MCF 10A (cell line): ENCODE data around the gene ARL14EPL. TPM values are rescaled to one million over a fixed set of nuclear protein-coding genes. Genes with fewer than 3 reads are reported as not detected.

ENCODE experiments used
- BruUV-seq: library from RNA; stranded (reverse); fragments of 400-500 nt; replicated peaks from 2 replicates; lab custom pipeline; 2021; lab: Mats Ljungman, UMichigan
- CTCF ChIA-PET: fragments of 300-600 bp; sonication (Branson Sonifier 250); formaldehyde crosslinking; extraction: SDS; loops from one replicate; lab custom pipeline; 2021; ENCODE audit warnings: antibody characterized with exemption, inconsistent platforms; lab: Yijun Ruan, JAX
- POLR2A ChIA-PET: fragments of 300-600, 350-650 bp; sonication (Branson Sonifier 250); formaldehyde crosslinking; extraction: SDS; loops from one replicate; lab custom pipeline; 2020; ENCODE audit warnings: antibody characterized with exemption, inconsistent platforms; lab: Yijun Ruan, JAX
- DNase-seq: peaks from one replicate; pipeline ENCODE4 v3.0.0-alpha.2; 2018; ENCODE audit not compliant: unreplicated experiment
- H3K27ac Mint-ChIP-seq: one replicate; pipeline ENCODE4 v1.8.0; 2022; ENCODE audit warnings: mild to moderate bottlenecking, low read depth, mixed read lengths; ENCODE audit not compliant: unreplicated experiment
- H3K27me3 Mint-ChIP-seq: one replicate; pipeline ENCODE4 v1.8.0; 2022; ENCODE audit warnings: mixed read lengths; ENCODE audit not compliant: insufficient read depth, unreplicated experiment
- H3K36me3 Mint-ChIP-seq: one replicate; pipeline ENCODE4 v1.8.0; 2022; ENCODE audit warnings: mild to moderate bottlenecking, moderate library complexity, mixed read lengths; ENCODE audit not compliant: insufficient read depth, unreplicated experiment
- H3K4me1 Mint-ChIP-seq: one replicate; pipeline ENCODE4 v1.8.0; 2022; ENCODE audit warnings: mixed read lengths; ENCODE audit not compliant: insufficient read depth, unreplicated experiment
- H3K4me3 Mint-ChIP-seq: one replicate; pipeline ENCODE4 v1.8.0; 2022; ENCODE audit warnings: mild to moderate bottlenecking, moderate library complexity, mixed read lengths; ENCODE audit not compliant: unreplicated experiment
- H3K9me3 Mint-ChIP-seq: one replicate; pipeline ENCODE4 v1.8.0; 2022; ENCODE audit warnings: mixed read lengths; ENCODE audit not compliant: unreplicated experiment
- CTCF ChIP-seq: fragments of 200-600 bp; IDR thresholded peaks from one replicate; pipeline ENCODE4 v1.8.0; 2022; ENCODE audit warnings: antibody characterized with exemption, mild to moderate bottlenecking; ENCODE audit not compliant: unreplicated experiment
- intact Hi-C: fragments of 100-400 bp; cut with micrococcal nuclease; formaldehyde crosslinking; loops from 2 replicates; pipeline ENCODE4 v1.14.1; 2022
- total RNA-seq: library from RNA; stranded (reverse); gene quantifications from 2 replicates; pipeline ENCODE4 v1.2.3, GENCODE V29; 2022

The ARL14EPL gene
- total RNA-seq, 1 experiment from 2014 or later: not detected

GRCh38 chr5:116062352-116062751 lies 30.1 kb downstream of the ARL14EPL start:
- peaks cover 63% of the 10 kb centered on the region for H3K27me3 Mint-ChIP-seq
- no TSS peak for BruUV-seq
- TF ChIP-seq CTCF: no peak
- H3K9me3 Mint-ChIP-seq: no peaks in the 10 kb centered on the region
- H3K4me1 Mint-ChIP-seq: no peaks in the 10 kb centered on the region
- DNase-seq: no peak
- H3K27ac Mint-ChIP-seq: no peak overlapping the region
- ChIA-PET POLR2A (no interaction called here), CTCF (interaction anchor here (0.6 kb wide), 1 partner anchor 113 kb away, joined by 3 read pairs; no protein-coding TSS in a partner anchor)
- no peak overlapping the region for H3K4me3 Mint-ChIP-seq
- no peaks in the 10 kb centered on the region for H3K36me3 Mint-ChIP-seq
- intact Hi-C loops: no loop called here

GRCh38 chr5:116063950-116064349 lies 31.7 kb downstream of the ARL14EPL start:
- Mint-ChIP-seq H3K27ac (no peak overlapping the region), H3K9me3 (no peaks in the 10 kb centered on the region), H3K4me1 (no peaks in the 10 kb centered on the region), H3K4me3 (no peak overlapping the region), H3K27me3 (peaks cover 48% of the 10 kb centered on the region), H3K36me3 (no peaks in the 10 kb centered on the region)
- intact Hi-C loops: loop anchor here (1.0 kb wide), 1 partner anchor 222 kb away; no protein-coding TSS in a partner anchor
- no peak for TF ChIP-seq CTCF
- BruUV-seq: no TSS peak
- CTCF ChIA-PET: interaction anchor here (0.9 kb wide), 1 partner anchor 13 kb away, joined by 5 read pairs; no protein-coding TSS in a partner anchor
- POLR2A ChIA-PET: no interaction called here
- DNase-seq: no peak

- Mint-ChIP-seq H3K36me3 (no peaks in the 10 kb centered on the region), H3K4me1 (no peaks in the 10 kb centered on the region), H3K4me3 (no peak overlapping the region), H3K9me3 (no peaks in the 10 kb centered on the region), H3K27ac (no peak overlapping the region), H3K27me3 (peaks cover 24% of the 10 kb centered on the region)
- ChIA-PET POLR2A (interaction anchor here (0.6 to 1.2 kb wide), 3 partner anchors 33 to 432 kb away, joined by 3 to 5 read pairs (median 3); no protein-coding TSS in a partner anchor), CTCF (interaction anchor here (0.6 to 2.9 kb wide), 30 partner anchors 8 to 857 kb away, joined by 3 to 25 read pairs (median 4); partner anchors contain the start of genes ATG12 and COMMD10)
- intact Hi-C loops: loop anchor here (1.0 to 2.0 kb wide), 3 partner anchors 180 to 434 kb away; no protein-coding TSS in a partner anchor
- TF ChIP-seq CTCF: peak; percentile 69
- DNase-seq: peak; percentile 70
- no TSS peak for BruUV-seq
Measured at GRCh38 chr5:116068028-116068632, 35.9 kb downstream of the ARL14EPL start.

- no peak for TF ChIP-seq CTCF
- H3K36me3 Mint-ChIP-seq: no peaks in the 10 kb centered on the region
Measured at GRCh38 chr5:116071211-116071610, 38.9 kb downstream of the ARL14EPL start.

More at GRCh38 chr5:116071211-116071610, 38.9 kb downstream of the ARL14EPL start:
- DNase-seq: no peak
- ChIA-PET POLR2A (no interaction called here), CTCF (no interaction called here)
- intact Hi-C loops: no loop called here
- Mint-ChIP-seq H3K9me3 (no peaks in the 10 kb centered on the region), H3K4me1 (no peaks in the 10 kb centered on the region), H3K27me3 (peaks cover 12% of the 10 kb centered on the region), H3K4me3 (no peak overlapping the region), H3K27ac (no peak overlapping the region)
- no TSS peak for BruUV-seq
